A673 (cell line): ENCODE results near the gene PRR22. TPM values are rescaled to one million over a fixed set of nuclear protein-coding genes. Genes with fewer than 3 reads are reported as not detected.
A peak's percentile ranks its signal among the peaks of the same experiment; 100 is the strongest.

Experiments used
- BruUV-seq: library from RNA; stranded (reverse); fragments of 400-500 nt; replicated peaks from 2 replicates; lab custom pipeline; 2021; lab: Mats Ljungman, UMichigan
- CTCF ChIA-PET: fragments of 300-600 bp; sonication (Branson Sonifier 250); formaldehyde crosslinking; loops from one replicate; lab custom pipeline; 2022; ENCODE audit warnings: antibody characterized with exemption; lab: Charles Lee
- POLR2A ChIA-PET: fragments of 300-600 bp; sonication (Branson Sonifier 250); formaldehyde crosslinking; loops from one replicate; lab custom pipeline; 2022; ENCODE audit warnings: antibody characterized with exemption; ENCODE audit not compliant: low non-redundant PET; lab: Charles Lee
- DNase-seq: peaks from one replicate; pipeline ENCODE4 v3.0.0-alpha.2; 2015; ENCODE audit warnings: low spot score
- H3K27ac ChIP-seq: fragments of 200-600 bp; sonication (generic); 2 replicates; pipeline ENCODE4 v1.5.1; 2016; ENCODE audit warnings: mixed run types, low read depth, mild to moderate bottlenecking, mixed read lengths, antibody characterized with exemption, low read length; ENCODE audit not compliant: poor library complexity, severe bottlenecking
- H3K27me3 ChIP-seq: fragments of 200-600 bp; sonication (generic); replicated peaks from 2 replicates; pipeline ENCODE4 v1.6.1; 2017; ENCODE audit warnings: mixed run types, low read depth, mild to moderate bottlenecking, mixed read lengths, antibody characterized with exemption, low read length; ENCODE audit not compliant: insufficient read depth, poor library complexity
- H3K36me3 ChIP-seq: fragments of 200-600 bp; sonication (generic); 2 replicates; pipeline ENCODE4 v1.6.1; 2016; ENCODE audit warnings: mixed run types, mild to moderate bottlenecking, mixed read lengths, antibody characterized with exemption, low read length; ENCODE audit not compliant: insufficient read depth, poor library complexity, severe bottlenecking
- H3K4me1 ChIP-seq: fragments of 200-600 bp; sonication (generic); 2 replicates; pipeline ENCODE4 v1.6.1; 2017; ENCODE audit warnings: mixed run types, mild to moderate bottlenecking, mixed read lengths, antibody characterized with exemption, low read length; ENCODE audit not compliant: insufficient read depth, poor library complexity, severe bottlenecking
- H3K4me3 ChIP-seq: fragments of 200-600 bp; sonication (generic); 2 replicates; pipeline ENCODE4 v1.5.1; 2016; ENCODE audit warnings: low read depth, mixed run types, mild to moderate bottlenecking, mixed read lengths, low read length; ENCODE audit not compliant: poor library complexity, severe bottlenecking
- H3K9me3 ChIP-seq: fragments of 200-600 bp; sonication (generic); 2 replicates; pipeline ENCODE4 v1.6.1; 2016; ENCODE audit warnings: mixed run types, low read depth, mild to moderate bottlenecking, mixed read lengths, antibody characterized with exemption, low read length; ENCODE audit not compliant: poor library complexity, severe bottlenecking
- CTCF ChIP-seq: fragments of 300-800, 200-600 bp; sonication (generic); conservative IDR thresholded peaks from 2 replicates; pipeline ENCODE4 v1.5.1; 2017; ENCODE audit warnings: low read depth, mild to moderate bottlenecking, antibody characterized with exemption, low read length, moderate library complexity, mixed read lengths
- EZH2 ChIP-seq: fragments of 200-600 bp; sonication (generic); IDR thresholded peaks from 2 replicates; pipeline ENCODE4 v1.6.1; 2017; ENCODE audit warnings: borderline replicate concordance, low read depth, mild to moderate bottlenecking, mixed read lengths, antibody characterized with exemption, low read length; ENCODE audit not compliant: poor library complexity, severe bottlenecking
- intact Hi-C: fragments of 100-400 bp; cut with micrococcal nuclease; formaldehyde crosslinking; loops from one replicate; pipeline ENCODE4 v1.10.0; 2022; ENCODE audit not compliant: unreplicated experiment
- total RNA-seq: library from RNA; stranded (reverse); gene quantifications from 2 replicates; pipeline ENCODE4 v1.2.3, GENCODE V29; 2021

The PRR22 gene
- total RNA-seq, 1 experiment from 2014 or later, result 8.2 TPM

- H3K27me3 ChIP-seq, result no peaks in the 10 kb centered on the region
- H3K36me3 ChIP-seq, result peaks cover 41% of the 10 kb centered on the region
- intact Hi-C loops, result no loop called here
- CTCF ChIA-PET, result interaction anchor here (0.6 to 1.3 kb wide), 2 partner anchors 11 to 13 kb away, joined by 5 read pairs; no protein-coding TSS in a partner anchor
- H3K4me3 ChIP-seq, result peak within 1 kb of the TSS; percentile 72
- peak within 1 kb of the TSS; percentile 98 for H3K27ac ChIP-seq
- peak; percentile 99 for DNase-seq
- BruUV-seq, result TSS peak; percentile 85
- TF ChIP-seq CTCF (no peak), EZH2 (no peak)
- POLR2A ChIA-PET, result no interaction called here
- peaks cover 7% of the 10 kb centered on the region for H3K4me1 ChIP-seq
- H3K9me3 ChIP-seq, result no peaks in the 10 kb centered on the region
Measured at GRCh38 chr19:5790559-5791520, 6.3 kb upstream of the PRR22 start, which contains the start of gene DUS3L. TSS of gene DUS3L (minus strand) at chr19:5791163. CDS start at chr19:5791141, 22 bp downstream.

- no peaks in the 10 kb centered on the region for H3K27me3 ChIP-seq
- H3K9me3 ChIP-seq, result no peaks in the 10 kb centered on the region
- H3K27ac ChIP-seq, result peak overlapping the region; percentile 98
- peak overlapping the region; percentile 72 for H3K4me3 ChIP-seq
- POLR2A ChIA-PET, result no interaction called here
- intact Hi-C loops, result no loop called here
- BruUV-seq, result no TSS peak
- peaks cover 7% of the 10 kb centered on the region for H3K4me1 ChIP-seq
- no peak for DNase-seq
- peaks cover 44% of the 10 kb centered on the region for H3K36me3 ChIP-seq
- TF ChIP-seq EZH2, result no peak
- TF ChIP-seq CTCF, result no peak
- CTCF ChIA-PET, result interaction anchor here (1.3 kb wide), 1 partner anchor 14 kb away, joined by 5 read pairs; no protein-coding TSS in a partner anchor
Measured at GRCh38 chr19:5789886-5790558, 5.5 kb upstream of the PRR22 start.

GRCh38 chr19:5789351-5789761 lies 4.8 kb upstream of the PRR22 start:
- BruUV-seq, result no TSS peak
- DNase-seq, result no peak
- no peaks in the 10 kb centered on the region for H3K9me3 ChIP-seq
- H3K27ac ChIP-seq, result no peak overlapping the region
- H3K36me3 ChIP-seq, result peaks cover 49% of the 10 kb centered on the region
- CTCF ChIA-PET, result no interaction called here
- intact Hi-C loops, result no loop called here
- POLR2A ChIA-PET, result interaction anchor here (0.6 kb wide), 1 partner anchor 18 kb away, joined by 20 read pairs; no protein-coding TSS in a partner anchor
- TF ChIP-seq CTCF (no peak), EZH2 (no peak)
- no peak overlapping the region for H3K4me3 ChIP-seq
- H3K27me3 ChIP-seq, result no peaks in the 10 kb centered on the region
- H3K4me1 ChIP-seq, result peaks cover 7% of the 10 kb centered on the region
